HG02610 (cell line): ENCODE results near the gene AHCYL1.

Experiments
- ATAC-seq: cut with Tn5 transposase; IDR thresholded peaks from one replicate; pipeline ENCODE4 v1.9.1; 2021; ENCODE audit warnings: mild to moderate bottlenecking, moderate library complexity; ENCODE audit not compliant: unreplicated experiment

Gene AHCYL1

GRCh38 chr1:110034451-110035235 lies 50.1 kb downstream of the AHCYL1 start, which contains the start of gene STRIP1:
Gene STRIP1, plus strand, starts transcription at chr1:110034624. Its CDS starts 14 bp downstream, at chr1:110034638.
- ATAC-seq: peak; percentile 89

GRCh38 chr1:110035236-110035752 lies 50.7 kb downstream of the AHCYL1 start:
- ATAC-seq: no peak

- ATAC-seq: no peak
Observed at GRCh38 chr1:110038271-110038670, 53.7 kb downstream of the AHCYL1 start.

- no peak for ATAC-seq
Observed at GRCh38 chr1:110039641-110040040, 55.1 kb downstream of the AHCYL1 start.

GRCh38 chr1:110040548-110040947 lies 56.0 kb downstream of the AHCYL1 start:
- ATAC-seq: no peak

GRCh38 chr1:110043016-110043415 lies 58.5 kb downstream of the AHCYL1 start:
- ATAC-seq: no peak

- ATAC-seq: no peak
Observed at GRCh38 chr1:110047463-110047862, 62.9 kb downstream of the AHCYL1 start.

GRCh38 chr1:110048240-110048639 lies 63.7 kb downstream of the AHCYL1 start:
- no peak for ATAC-seq

- no peak for ATAC-seq
Observed at GRCh38 chr1:110048923-110049601, 64.5 kb downstream of the AHCYL1 start.

GRCh38 chr1:110049801-110050601 lies 65.4 kb downstream of the AHCYL1 start:
- ATAC-seq: no peak

- ATAC-seq: no peak
Observed at GRCh38 chr1:110050602-110051261, 66.2 kb downstream of the AHCYL1 start.

- ATAC-seq: no peak
Observed at GRCh38 chr1:110051262-110051648, 66.7 kb downstream of the AHCYL1 start.

- no peak for ATAC-seq
Observed at GRCh38 chr1:110053552-110054428, 69.2 kb downstream of the AHCYL1 start.

- ATAC-seq: no peak
Observed at GRCh38 chr1:110055493-110056284, 71.1 kb downstream of the AHCYL1 start.

GRCh38 chr1:110056285-110056683 lies 71.7 kb downstream of the AHCYL1 start:
- ATAC-seq: no peak

- ATAC-seq: no peak
Observed at GRCh38 chr1:110056776-110057175, 72.2 kb downstream of the AHCYL1 start.

- ATAC-seq: no peak
Observed at GRCh38 chr1:110057963-110058518, 73.5 kb downstream of the AHCYL1 start.

GRCh38 chr1:110058591-110058990 lies 74.0 kb downstream of the AHCYL1 start:
- ATAC-seq: no peak
